A673 (cell line): ENCODE measurements around the gene ATRN.

ENCODE experiments used
- EZH2 ChIP-seq: fragments of 200-600 bp; sonication (generic); IDR thresholded peaks from 2 replicates; pipeline ENCODE4 v1.6.1; 2017; ENCODE audit warnings: borderline replicate concordance, low read depth, mild to moderate bottlenecking, mixed read lengths, antibody characterized with exemption, low read length; ENCODE audit not compliant: poor library complexity, severe bottlenecking
- TF ChIP-seq, protein P1 (sequence below): fragments of 300-800, 200-600 bp; sonication (generic); conservative IDR thresholded peaks from 2 replicates; pipeline ENCODE4 v1.5.1; 2017; ENCODE audit warnings: low read depth, mild to moderate bottlenecking, antibody characterized with exemption, low read length, moderate library complexity, mixed read lengths

GRCh38 chr20:3670945-3671344 is 200.1 kb downstream of the ATRN start:
- no peak for TF ChIP-seq EZH2
- TF ChIP-seq, protein P1, sequence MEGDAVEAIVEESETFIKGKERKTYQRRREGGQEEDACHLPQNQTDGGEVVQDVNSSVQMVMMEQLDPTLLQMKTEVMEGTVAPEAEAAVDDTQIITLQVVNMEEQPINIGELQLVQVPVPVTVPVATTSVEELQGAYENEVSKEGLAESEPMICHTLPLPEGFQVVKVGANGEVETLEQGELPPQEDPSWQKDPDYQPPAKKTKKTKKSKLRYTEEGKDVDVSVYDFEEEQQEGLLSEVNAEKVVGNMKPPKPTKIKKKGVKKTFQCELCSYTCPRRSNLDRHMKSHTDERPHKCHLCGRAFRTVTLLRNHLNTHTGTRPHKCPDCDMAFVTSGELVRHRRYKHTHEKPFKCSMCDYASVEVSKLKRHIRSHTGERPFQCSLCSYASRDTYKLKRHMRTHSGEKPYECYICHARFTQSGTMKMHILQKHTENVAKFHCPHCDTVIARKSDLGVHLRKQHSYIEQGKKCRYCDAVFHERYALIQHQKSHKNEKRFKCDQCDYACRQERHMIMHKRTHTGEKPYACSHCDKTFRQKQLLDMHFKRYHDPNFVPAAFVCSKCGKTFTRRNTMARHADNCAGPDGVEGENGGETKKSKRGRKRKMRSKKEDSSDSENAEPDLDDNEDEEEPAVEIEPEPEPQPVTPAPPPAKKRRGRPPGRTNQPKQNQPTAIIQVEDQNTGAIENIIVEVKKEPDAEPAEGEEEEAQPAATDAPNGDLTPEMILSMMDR, result no peak
